ENCODE results near the gene RFTN1.

- TF ChIP-seq TCF12 (IDR thresholded peaks at IDR 0.05; ENCODE audit: low read depth, low read length) (no peak), CTCF (IDR thresholded peaks at IDR 0.05 in 2 of 3, conservative IDR thresholded peaks at IDR 0.05 in 1 of 3; ENCODE audit: control insufficient read depth in 2 of 3, extremely low read depth in 1 of 3, insufficient read depth in 1 of 3, low read depth in 3 of 3, low read length in 3 of 3) (no peak), BMI1 (IDR thresholded peaks at IDR 0.05; ENCODE audit: borderline replicate concordance) (no peak), POLR2AphosphoS5 (IDR thresholded peaks at IDR 0.05; ENCODE audit: low read length) (no peak), USF2 (IDR thresholded peaks at IDR 0.05; ENCODE audit: borderline replicate concordance, low read depth, low read length) (no peak), SRF (IDR thresholded peaks at IDR 0.05; ENCODE audit: low read depth in 2 of 2, low read length in 2 of 2) (no peak), REST (IDR thresholded peaks at IDR 0.05; ENCODE audit: low read depth, low read length) (no peak), KAT2A (conservative IDR thresholded peaks at IDR 0.05; ENCODE audit: control insufficient read depth, low read depth, low read length) (no peak), SIN3A (IDR thresholded peaks at IDR 0.05; ENCODE audit: low read depth, low read length) (no peak), ZBTB40 (IDR thresholded peaks at IDR 0.05; ENCODE audit: borderline replicate concordance) (no peak), CBFB (IDR thresholded peaks at IDR 0.05; ENCODE audit: low read depth) (no peak), HDGF (IDR thresholded peaks at IDR 0.05) (no peak), EZH2 (IDR thresholded peaks at IDR 0.05; ENCODE audit: borderline replicate concordance, control insufficient read depth, low read depth, low read length) (no peak), NR2C1 (IDR thresholded peaks at IDR 0.05) (no peak)
Measured at GRCh38 chr3:16488637-16489036, 24.9 kb downstream of the RFTN1 start.
